HEK293 (cell line): Measurements from ENCODE around the gene CCDC117.

Source experiments
- CTCF ChIA-PET: fragments of 350-600 bp; formaldehyde crosslinking; extraction: SDS; loops from one replicate; lab custom pipeline; 2021; ENCODE audit warnings: antibody characterized with exemption; lab: Yijun Ruan, JAX
- POLR2A ChIA-PET: fragments of 300-600 bp; formaldehyde crosslinking; extraction: SDS; loops from one replicate; lab custom pipeline; 2020; ENCODE audit warnings: antibody characterized with exemption, inconsistent platforms; lab: Yijun Ruan, JAX
- H3K27ac ChIP-seq: fragments of 200-500 bp; sonication (Bioruptor generic); 2 replicates; pipeline ENCODE4 v1.5.1; 2014; ENCODE audit warnings: low read depth, low read length, control low read depth, inconsistent platforms; ENCODE audit errors: extremely low read depth
- H3K36me3 ChIP-seq, 2 experiments: fragments of 200-500 bp in 1 of 2; sonication (Bioruptor generic) in 1 of 2; 1 replicate in 1 of 2; 2 replicates in 1 of 2; pipeline ENCODE4 v1.5.1; 2014 to 2017; ENCODE audit warnings: inconsistent platforms in 2 of 2, low read length in 2 of 2; ENCODE audit not compliant: control insufficient read depth in 2 of 2, insufficient read depth in 1 of 2
- H3K4me1 ChIP-seq: fragments of 200-500 bp; sonication (Bioruptor generic); 2 replicates; pipeline ENCODE4 v1.5.1; 2014; ENCODE audit warnings: mild to moderate bottlenecking, low read length, inconsistent platforms; ENCODE audit not compliant: control insufficient read depth, insufficient read depth
- H3K4me3 ChIP-seq: 2 replicates; pipeline ENCODE4 v1.5.1; 2011; ENCODE audit warnings: low read depth, mild to moderate bottlenecking, control low read depth, low read length, moderate library complexity
- H3K9me3 ChIP-seq: fragments of 200-500 bp; sonication (Bioruptor generic); 2 replicates; pipeline ENCODE4 v1.5.1; 2014; ENCODE audit warnings: low read depth, low read length, inconsistent platforms; ENCODE audit not compliant: control insufficient read depth, insufficient read depth
- KLF1 ChIP-seq: fragments of 450-650 bp; formaldehyde crosslinking; IDR thresholded peaks from 2 replicates; pipeline ENCODE4 v1.5.1; 2016; ENCODE audit warnings: missing biosample characterization, missing genetic modification characterization
- KLF7 ChIP-seq: fragments of 450-650 bp; formaldehyde crosslinking; IDR thresholded peaks from 2 replicates; pipeline ENCODE4 v1.5.1; 2016; ENCODE audit warnings: missing biosample characterization, missing genetic modification characterization, borderline replicate concordance
- MZF1 ChIP-seq: fragments of 450-650 bp; formaldehyde crosslinking; IDR thresholded peaks from 2 replicates; pipeline ENCODE4 v1.5.1; 2017; ENCODE audit warnings: missing biosample characterization, missing genetic modification characterization, borderline replicate concordance
- OSR2 ChIP-seq: fragments of 450-650 bp; formaldehyde crosslinking; IDR thresholded peaks from 2 replicates; pipeline ENCODE4 v1.5.1; 2016; ENCODE audit warnings: missing biosample characterization, missing genetic modification characterization
- SP7 ChIP-seq: fragments of 450-650 bp; formaldehyde crosslinking; IDR thresholded peaks from 2 replicates; pipeline ENCODE4 v1.5.1; 2016; ENCODE audit warnings: missing biosample characterization, missing genetic modification characterization
- ZBTB17 ChIP-seq: fragments of 450-650 bp; formaldehyde crosslinking; IDR thresholded peaks from 2 replicates; pipeline ENCODE4 v1.5.1; 2016; ENCODE audit warnings: missing biosample characterization, missing genetic modification characterization
- ZFP69B ChIP-seq: fragments of 450-650 bp; formaldehyde crosslinking; IDR thresholded peaks from 2 replicates; pipeline ENCODE4 v1.5.1; 2016; ENCODE audit warnings: missing biosample characterization, missing genetic modification characterization
- ZNF223 ChIP-seq: fragments of 450-650 bp; formaldehyde crosslinking; IDR thresholded peaks from 2 replicates; pipeline ENCODE4 v1.5.1; 2016; ENCODE audit warnings: missing biosample characterization, missing genetic modification characterization
- ZNF302 ChIP-seq: fragments of 450-650 bp; formaldehyde crosslinking; IDR thresholded peaks from 2 replicates; pipeline ENCODE4 v1.5.1; 2016; ENCODE audit warnings: missing biosample characterization, missing genetic modification characterization, low read depth
- ZNF341 ChIP-seq: fragments of 450-650 bp; formaldehyde crosslinking; IDR thresholded peaks from 2 replicates; pipeline ENCODE4; 2016; ENCODE audit warnings: low read depth, missing biosample characterization, missing genetic modification characterization
- ZNF510 ChIP-seq: fragments of 450-650 bp; formaldehyde crosslinking; IDR thresholded peaks from 2 replicates; pipeline ENCODE4 v1.5.1; 2018; ENCODE audit warnings: mild to moderate bottlenecking, missing genetic modification characterization, missing biosample characterization; ENCODE audit not compliant: insufficient replicate concordance
- ZNF623 ChIP-seq: fragments of 450-650 bp; formaldehyde crosslinking; IDR thresholded peaks from 2 replicates; pipeline ENCODE4 v1.5.1; 2016; ENCODE audit warnings: missing biosample characterization, missing genetic modification characterization
- ZNF76 ChIP-seq: fragments of 450-650 bp; formaldehyde crosslinking; IDR thresholded peaks from 2 replicates; pipeline ENCODE4; 2016; ENCODE audit warnings: low read depth, missing biosample characterization, missing genetic modification characterization, borderline replicate concordance
- ZSCAN30 ChIP-seq: fragments of 450-650 bp; IDR thresholded peaks from 2 replicates; pipeline ENCODE4 v1.5.1; 2018; ENCODE audit warnings: missing biosample characterization, mild to moderate bottlenecking, missing genetic modification characterization, moderate library complexity
- TF ChIP-seq, protein P1 (sequence below): IDR thresholded peaks from 2 replicates; pipeline ENCODE4 v1.6.1; 2011; ENCODE audit warnings: mild to moderate bottlenecking, low read depth, low read length, borderline replicate concordance
- TF ChIP-seq, protein P2 (sequence below): fragments of 450-650 bp; formaldehyde crosslinking; IDR thresholded peaks from 2 replicates; pipeline ENCODE4 v1.5.1; 2017; ENCODE audit warnings: missing biosample characterization, missing genetic modification characterization
- TF ChIP-seq, protein P3 (sequence below): fragments of 450-650 bp; formaldehyde crosslinking; IDR thresholded peaks from 2 replicates; pipeline ENCODE4 v1.5.1; 2016; ENCODE audit warnings: missing biosample characterization, missing genetic modification characterization
- TF ChIP-seq, protein P4 (sequence below): fragments of 450-650 bp; formaldehyde crosslinking; IDR thresholded peaks from 2 replicates; pipeline ENCODE4 v1.5.1; 2016; ENCODE audit warnings: missing biosample characterization, missing genetic modification characterization
- TF ChIP-seq, protein P5 (sequence below): fragments of 450-650 bp; formaldehyde crosslinking; IDR thresholded peaks from 2 replicates; pipeline ENCODE4 v1.5.1; 2016; ENCODE audit warnings: missing biosample characterization, missing genetic modification characterization

CCDC117 gene

DNA sequence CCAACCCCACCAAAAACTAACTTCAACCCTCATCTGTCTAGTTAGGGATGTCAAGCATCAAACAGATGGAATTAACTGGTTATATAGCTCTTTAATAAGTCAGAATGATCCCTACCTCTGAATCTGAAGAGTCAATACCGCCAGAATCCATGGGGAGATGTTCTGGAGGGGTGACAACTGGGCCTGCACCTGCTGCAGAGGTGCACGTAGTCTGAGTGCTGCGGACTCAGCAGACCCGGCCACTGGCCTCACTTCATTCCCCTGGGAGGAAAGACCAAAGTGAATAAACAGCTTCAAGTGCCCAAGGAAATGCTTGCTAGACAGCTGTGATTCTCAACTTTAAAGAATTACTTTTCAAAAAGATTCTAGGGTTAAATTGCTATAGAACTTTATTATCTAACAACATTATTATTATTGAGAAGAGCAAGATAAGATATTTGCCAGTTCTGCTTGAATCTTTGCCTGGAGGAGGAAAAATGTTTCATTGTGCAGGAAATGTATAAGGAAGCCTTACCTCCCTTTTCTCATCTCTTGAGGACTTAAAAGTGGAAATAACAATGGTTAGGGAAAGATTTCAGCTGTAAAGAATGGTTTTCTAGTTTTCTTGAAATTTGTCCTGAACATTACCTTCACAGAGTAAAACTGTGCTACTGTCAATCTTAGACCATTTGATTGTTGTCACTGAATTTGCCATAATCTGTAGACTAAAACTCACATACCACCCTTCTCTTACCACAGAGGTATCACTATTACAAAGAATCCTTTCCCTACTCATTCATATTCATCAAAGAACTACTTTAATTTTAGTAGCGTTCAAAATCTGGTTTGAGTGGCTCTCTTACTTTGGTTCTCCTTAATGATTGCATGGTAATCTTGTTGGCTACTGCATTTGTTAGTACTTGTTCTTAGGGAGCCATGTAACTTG, 23.7 kb downstream of the CCDC117 start:
- Histone ChIP-seq H3K9me3 (no peaks in the 10 kb centered on the region), H3K36me3 (peaks cover 46 to 63% of the 10 kb centered on the region in 2 experiments), H3K27ac (no peak overlapping the region), H3K4me3 (no peak overlapping the region), H3K4me1 (no peaks in the 10 kb centered on the region)
- POLR2A ChIA-PET: interaction anchor here (0.5 to 2.0 kb wide), 2 partner anchors 11 to 45 kb away, joined by 7 read pairs; no protein-coding TSS in a partner anchor
- TF ChIP-seq, protein P1, sequence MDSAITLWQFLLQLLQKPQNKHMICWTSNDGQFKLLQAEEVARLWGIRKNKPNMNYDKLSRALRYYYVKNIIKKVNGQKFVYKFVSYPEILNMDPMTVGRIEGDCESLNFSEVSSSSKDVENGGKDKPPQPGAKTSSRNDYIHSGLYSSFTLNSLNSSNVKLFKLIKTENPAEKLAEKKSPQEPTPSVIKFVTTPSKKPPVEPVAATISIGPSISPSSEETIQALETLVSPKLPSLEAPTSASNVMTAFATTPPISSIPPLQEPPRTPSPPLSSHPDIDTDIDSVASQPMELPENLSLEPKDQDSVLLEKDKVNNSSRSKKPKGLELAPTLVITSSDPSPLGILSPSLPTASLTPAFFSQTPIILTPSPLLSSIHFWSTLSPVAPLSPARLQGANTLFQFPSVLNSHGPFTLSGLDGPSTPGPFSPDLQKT: no peak
- TF ChIP-seq, protein P2, sequence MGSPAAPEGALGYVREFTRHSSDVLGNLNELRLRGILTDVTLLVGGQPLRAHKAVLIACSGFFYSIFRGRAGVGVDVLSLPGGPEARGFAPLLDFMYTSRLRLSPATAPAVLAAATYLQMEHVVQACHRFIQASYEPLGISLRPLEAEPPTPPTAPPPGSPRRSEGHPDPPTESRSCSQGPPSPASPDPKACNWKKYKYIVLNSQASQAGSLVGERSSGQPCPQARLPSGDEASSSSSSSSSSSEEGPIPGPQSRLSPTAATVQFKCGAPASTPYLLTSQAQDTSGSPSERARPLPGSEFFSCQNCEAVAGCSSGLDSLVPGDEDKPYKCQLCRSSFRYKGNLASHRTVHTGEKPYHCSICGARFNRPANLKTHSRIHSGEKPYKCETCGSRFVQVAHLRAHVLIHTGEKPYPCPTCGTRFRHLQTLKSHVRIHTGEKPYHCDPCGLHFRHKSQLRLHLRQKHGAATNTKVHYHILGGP: no peak
- TF ChIP-seq, protein P3, sequence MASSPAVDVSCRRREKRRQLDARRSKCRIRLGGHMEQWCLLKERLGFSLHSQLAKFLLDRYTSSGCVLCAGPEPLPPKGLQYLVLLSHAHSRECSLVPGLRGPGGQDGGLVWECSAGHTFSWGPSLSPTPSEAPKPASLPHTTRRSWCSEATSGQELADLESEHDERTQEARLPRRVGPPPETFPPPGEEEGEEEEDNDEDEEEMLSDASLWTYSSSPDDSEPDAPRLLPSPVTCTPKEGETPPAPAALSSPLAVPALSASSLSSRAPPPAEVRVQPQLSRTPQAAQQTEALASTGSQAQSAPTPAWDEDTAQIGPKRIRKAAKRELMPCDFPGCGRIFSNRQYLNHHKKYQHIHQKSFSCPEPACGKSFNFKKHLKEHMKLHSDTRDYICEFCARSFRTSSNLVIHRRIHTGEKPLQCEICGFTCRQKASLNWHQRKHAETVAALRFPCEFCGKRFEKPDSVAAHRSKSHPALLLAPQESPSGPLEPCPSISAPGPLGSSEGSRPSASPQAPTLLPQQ (tag by site-specific recombination): no peak
- TF ChIP-seq ZFP69B (tag by site-specific recombination): no peak
- TF ChIP-seq KLF7 (tag by site-specific recombination): no peak
- CTCF ChIA-PET: interaction anchor here (0.7 to 1.5 kb wide), 2 partner anchors 32 to 830 kb away, joined by 3 read pairs; no protein-coding TSS in a partner anchor

DNA sequence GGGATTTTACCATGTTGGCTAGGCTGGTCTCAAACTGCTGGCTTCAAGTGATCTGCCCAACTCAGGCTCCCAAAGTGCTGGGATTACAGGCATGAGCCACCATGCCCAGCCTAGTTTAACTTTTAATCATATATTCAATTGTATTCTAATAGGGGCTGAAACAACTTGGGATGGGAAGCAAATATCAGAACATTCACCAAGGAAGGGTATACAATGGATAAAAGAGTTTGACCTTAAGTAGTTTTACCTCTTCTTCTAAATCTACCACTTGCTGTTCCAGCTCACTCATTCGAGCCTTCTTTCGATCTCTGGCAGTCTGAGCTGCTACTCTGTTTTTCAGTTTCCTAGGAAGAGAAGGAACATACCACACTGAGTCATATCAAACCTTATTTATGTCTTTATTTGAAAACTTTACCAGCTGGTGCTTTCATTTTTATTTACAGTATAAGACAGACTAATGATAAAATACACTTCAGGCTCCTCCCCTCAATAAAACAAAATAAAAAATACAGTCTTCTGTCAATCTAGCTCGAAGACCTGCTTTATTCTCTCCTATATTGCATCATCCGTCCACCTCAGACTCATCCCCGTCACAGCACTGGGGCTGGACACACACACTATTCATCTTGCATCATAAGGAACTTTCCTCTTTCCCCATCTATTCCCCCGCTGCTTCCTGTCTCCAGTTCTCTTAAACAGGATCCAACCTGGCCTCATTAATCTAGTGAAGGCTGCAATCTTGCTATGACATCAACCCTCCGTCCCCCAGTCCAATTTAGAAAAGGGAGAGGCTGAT, 26.5 kb downstream of the CCDC117 start:
- H3K36me3 ChIP-seq: peaks cover 31 to 51% of the 10 kb centered on the region in 2 experiments
- H3K4me1 ChIP-seq: no peaks in the 10 kb centered on the region
- H3K4me3 ChIP-seq: peak overlapping the region; percentile 86
- H3K27ac ChIP-seq: peak overlapping the region; percentile 86
- H3K9me3 ChIP-seq: no peaks in the 10 kb centered on the region
- CTCF ChIA-PET: interaction anchor here (0.6 to 1.4 kb wide), 5 partner anchors 15 to 57 kb away, joined by 3 to 7 read pairs (median 3); no protein-coding TSS in a partner anchor
- POLR2A ChIA-PET: interaction anchor here (0.6 to 3.1 kb wide), 20 partner anchors 8 to 880 kb away, joined by 3 to 25 read pairs (median 6); partner anchors contain the start of genes CCDC117, CHEK2, HSCB and PITPNB
- no peak for TF ChIP-seq ZNF302 (tag by site-specific recombination)
- TF ChIP-seq MZF1: peak; percentile 65; the same call in 1 of the 2 replicates
- TF ChIP-seq ZNF223 (tag by site-specific recombination): no peak
- TF ChIP-seq ZNF341 (tag by site-specific recombination): no peak
- no peak for TF ChIP-seq ZNF510 (tag by site-specific recombination)
- TF ChIP-seq, protein P4, sequence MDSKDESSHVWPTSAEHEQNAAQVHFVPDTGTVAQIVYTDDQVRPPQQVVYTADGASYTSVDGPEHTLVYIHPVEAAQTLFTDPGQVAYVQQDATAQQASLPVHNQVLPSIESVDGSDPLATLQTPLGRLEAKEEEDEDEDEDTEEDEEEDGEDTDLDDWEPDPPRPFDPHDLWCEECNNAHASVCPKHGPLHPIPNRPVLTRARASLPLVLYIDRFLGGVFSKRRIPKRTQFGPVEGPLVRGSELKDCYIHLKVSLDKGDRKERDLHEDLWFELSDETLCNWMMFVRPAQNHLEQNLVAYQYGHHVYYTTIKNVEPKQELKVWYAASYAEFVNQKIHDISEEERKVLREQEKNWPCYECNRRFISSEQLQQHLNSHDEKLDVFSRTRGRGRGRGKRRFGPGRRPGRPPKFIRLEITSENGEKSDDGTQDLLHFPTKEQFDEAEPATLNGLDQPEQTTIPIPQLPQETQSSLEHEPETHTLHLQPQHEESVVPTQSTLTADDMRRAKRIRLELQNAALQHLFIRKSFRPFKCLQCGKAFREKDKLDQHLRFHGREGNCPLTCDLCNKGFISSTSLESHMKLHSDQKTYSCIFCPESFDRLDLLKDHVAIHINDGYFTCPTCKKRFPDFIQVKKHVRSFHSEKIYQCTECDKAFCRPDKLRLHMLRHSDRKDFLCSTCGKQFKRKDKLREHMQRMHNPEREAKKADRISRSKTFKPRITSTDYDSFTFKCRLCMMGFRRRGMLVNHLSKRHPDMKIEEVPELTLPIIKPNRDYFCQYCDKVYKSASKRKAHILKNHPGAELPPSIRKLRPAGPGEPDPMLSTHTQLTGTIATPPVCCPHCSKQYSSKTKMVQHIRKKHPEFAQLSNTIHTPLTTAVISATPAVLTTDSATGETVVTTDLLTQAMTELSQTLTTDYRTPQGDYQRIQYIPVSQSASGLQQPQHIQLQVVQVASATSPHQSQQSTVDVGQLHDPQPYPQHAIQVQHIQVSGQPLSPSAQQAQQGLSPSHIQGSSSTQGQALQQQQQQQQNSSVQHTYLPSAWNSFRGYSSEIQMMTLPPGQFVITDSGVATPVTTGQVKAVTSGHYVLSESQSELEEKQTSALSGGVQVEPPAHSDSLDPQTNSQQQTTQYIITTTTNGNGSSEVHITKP (tag by site-specific recombination): peak; percentile 87
- TF ChIP-seq, protein P3 (tag by site-specific recombination): peak; percentile 96
- no peak for TF ChIP-seq ZNF76
- TF ChIP-seq KLF1 (tag by site-specific recombination): peak; percentile 69
- TF ChIP-seq ZBTB17 (tag by site-specific recombination): peak; percentile 95
- peak; percentile 94 for TF ChIP-seq SP7 (tag by site-specific recombination)
- TF ChIP-seq, protein P5, sequence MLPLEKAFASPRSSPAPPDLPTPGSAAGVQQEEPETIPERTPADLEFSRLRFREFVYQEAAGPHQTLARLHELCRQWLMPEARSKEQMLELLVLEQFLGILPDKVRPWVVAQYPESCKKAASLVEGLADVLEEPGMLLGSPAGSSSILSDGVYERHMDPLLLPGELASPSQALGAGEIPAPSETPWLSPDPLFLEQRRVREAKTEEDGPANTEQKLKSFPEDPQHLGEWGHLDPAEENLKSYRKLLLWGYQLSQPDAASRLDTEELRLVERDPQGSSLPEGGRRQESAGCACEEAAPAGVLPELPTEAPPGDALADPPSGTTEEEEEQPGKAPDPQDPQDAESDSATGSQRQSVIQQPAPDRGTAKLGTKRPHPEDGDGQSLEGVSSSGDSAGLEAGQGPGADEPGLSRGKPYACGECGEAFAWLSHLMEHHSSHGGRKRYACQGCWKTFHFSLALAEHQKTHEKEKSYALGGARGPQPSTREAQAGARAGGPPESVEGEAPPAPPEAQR (tag by site-specific recombination): peak; percentile 91; the same call in 1 of the 2 replicates
- TF ChIP-seq ZNF623 (tag by site-specific recombination): 0 out of 2 replicates have a peak, but pooled peaks have one; percentile 4
- TF ChIP-seq ZSCAN30 (tag by site-specific recombination): peak; percentile 79; the same call in 1 of the 2 replicates
- TF ChIP-seq OSR2 (tag by site-specific recombination): no peak
